SIG-M5 (cell line): Measurements from ENCODE around the gene TEDDM1.
"Not testable (repeated sequence)": the region's sequence is repeated elsewhere in the genome, so short reads cannot be mapped to it uniquely, and the experiment has no call there.

Experiments
- DNase-seq: peaks from one replicate; lab custom pipeline; 2025; lab: John Stamatoyannopoulos, UW

Gene TEDDM1

GRCh38 chr1:182381962-182382819 is 18.3 kb downstream of the TEDDM1 start:
- DNase-seq: no peak

GRCh38 chr1:182380199-182380598 is 20.3 kb downstream of the TEDDM1 start:
- no peak for DNase-seq

- not testable (repeated sequence) for DNase-seq
Observed at GRCh38 chr1:182379781-182380180, 20.7 kb downstream of the TEDDM1 start.

GRCh38 chr1:182376936-182377574 is 23.4 kb downstream of the TEDDM1 start:
- no peak for DNase-seq

GRCh38 chr1:182374101-182374834 is 26.2 kb downstream of the TEDDM1 start:
- DNase-seq: no peak

GRCh38 chr1:182370532-182370931 is 29.9 kb downstream of the TEDDM1 start:
- DNase-seq: no peak

GRCh38 chr1:182368903-182369302 is 31.6 kb downstream of the TEDDM1 start:
- DNase-seq: no peak

DNA sequence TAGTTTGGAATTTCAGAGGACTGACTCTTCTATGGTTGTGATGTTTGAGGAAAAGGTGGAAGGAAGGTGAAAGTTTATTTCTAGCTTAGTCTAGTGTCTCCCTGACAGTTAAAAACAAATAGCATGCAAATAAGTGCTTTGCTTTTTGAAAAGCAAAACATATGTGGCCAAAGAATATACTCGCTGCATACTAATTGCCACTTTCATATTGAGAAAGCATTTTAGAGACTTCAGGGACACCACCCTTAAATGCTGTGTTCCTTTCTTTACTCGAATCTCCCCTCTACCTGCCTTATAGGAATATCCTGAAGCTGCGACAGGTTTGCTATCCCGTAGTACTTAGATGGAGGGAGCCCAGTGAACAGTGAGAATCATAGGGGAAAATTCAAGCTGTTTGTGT is 32.1 kb downstream of the TEDDM1 start:
- DNase-seq: no peak

GRCh38 chr1:182367926-182368325 is 32.5 kb downstream of the TEDDM1 start:
- no peak for DNase-seq

GRCh38 chr1:182366596-182366995 is 33.9 kb downstream of the TEDDM1 start:
- no peak for DNase-seq

DNA sequence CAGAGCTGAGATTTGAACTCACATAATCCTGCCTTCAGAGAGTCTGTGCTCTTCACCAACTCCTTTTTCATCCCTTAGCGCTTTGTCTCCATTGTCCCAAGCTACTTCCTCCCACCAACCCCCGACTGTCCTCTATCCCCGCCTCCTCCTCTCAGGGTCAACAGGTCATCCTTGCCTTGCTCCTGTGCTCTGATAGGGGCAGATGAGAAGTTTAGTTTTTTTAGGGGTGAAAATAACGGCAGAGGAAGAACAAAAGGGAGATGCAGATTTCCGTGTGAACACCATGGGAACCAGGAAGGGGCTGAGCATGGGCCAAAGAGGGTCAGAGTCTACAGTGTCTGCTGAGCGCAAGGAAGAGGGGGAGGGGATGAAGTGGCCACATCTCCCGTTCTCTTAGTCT is 40.8 kb downstream of the TEDDM1 start:
- DNase-seq: no peak

DNA sequence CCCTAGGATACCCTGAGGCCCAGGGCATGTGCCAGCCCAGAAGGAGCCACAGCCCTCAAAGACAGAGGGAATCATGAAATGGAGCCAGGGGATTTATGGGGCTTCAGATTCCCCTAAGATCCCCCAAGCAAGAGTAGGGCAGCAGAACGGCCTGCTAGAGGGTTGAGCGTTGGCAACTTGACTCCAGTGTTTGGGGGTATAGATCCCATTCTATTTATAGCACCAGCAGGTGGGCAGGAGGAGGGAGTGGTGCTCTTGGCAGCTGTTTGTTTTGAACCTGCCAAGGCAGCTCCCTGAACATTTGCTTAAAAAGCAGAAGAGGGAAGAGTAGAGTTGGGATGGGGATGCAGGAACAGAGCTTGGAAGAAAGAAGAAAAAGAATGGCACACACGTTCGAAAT is 42.6 kb downstream of the TEDDM1 start:
- no peak for DNase-seq

DNA sequence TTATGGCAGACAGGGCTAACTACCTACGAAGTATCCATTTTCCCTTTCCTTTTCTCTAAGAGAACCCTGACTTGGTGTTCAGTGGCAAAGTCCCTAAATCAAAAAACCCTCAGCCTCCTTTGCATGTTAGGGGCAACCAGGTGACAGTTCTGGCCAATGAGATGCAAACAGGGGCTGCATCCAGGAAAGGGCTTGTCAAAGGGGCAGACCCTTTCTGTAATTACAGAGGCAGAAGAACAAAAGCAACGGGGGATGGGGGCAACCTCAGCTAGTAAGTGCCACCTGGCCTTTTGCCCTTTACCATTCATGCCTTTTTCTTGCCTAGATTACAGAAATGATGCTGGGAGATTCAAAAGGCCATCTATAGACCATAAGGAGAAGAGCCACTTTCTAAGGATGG is 43.3 kb downstream of the TEDDM1 start:
- no peak for DNase-seq

DNA sequence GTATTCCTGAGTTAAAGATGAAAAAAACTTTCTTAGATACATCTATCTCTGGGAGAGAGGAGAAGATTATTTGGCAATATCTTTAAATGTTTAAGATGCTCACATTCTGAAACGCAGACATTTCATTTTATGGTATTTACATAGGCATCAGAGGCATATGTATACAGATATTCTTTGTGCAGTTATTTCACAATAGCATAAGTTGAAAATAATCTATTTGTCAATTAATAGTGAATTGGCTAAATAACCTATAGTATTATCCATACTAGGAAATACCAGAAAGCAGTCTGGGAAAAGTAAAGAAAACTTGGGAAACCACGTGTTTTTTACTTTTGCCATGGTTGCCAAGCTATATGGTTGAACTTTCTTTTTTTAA is 44.8 kb downstream of the TEDDM1 start:
- no peak for DNase-seq

DNA sequence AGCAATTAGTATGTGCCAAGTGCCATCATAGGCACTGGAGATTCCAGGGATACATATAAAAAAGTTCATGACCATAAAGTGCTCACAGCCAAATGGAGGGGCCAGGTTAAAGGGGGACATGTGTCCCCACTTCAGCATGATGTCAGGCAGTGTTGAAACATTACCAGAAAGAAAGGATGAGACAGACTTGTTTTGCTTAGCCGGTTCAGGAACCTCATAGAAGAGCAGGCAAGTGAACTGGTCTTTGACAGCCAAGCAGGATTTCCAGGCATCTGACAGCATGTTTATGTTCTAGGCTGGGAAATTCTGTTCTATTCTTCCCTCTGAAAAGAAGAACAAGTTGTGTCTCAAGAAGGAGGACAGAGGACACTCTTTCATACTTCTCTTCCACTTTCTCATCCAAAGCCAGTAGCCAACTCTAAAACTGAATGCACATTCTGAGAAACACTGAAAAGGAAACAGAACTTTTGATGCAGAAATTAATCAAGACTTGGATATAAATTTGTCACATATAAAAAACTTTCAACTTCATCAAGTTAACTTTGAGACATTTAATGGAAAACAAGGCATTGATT is 48.6 kb downstream of the TEDDM1 start:
- DNase-seq: no peak

DNA sequence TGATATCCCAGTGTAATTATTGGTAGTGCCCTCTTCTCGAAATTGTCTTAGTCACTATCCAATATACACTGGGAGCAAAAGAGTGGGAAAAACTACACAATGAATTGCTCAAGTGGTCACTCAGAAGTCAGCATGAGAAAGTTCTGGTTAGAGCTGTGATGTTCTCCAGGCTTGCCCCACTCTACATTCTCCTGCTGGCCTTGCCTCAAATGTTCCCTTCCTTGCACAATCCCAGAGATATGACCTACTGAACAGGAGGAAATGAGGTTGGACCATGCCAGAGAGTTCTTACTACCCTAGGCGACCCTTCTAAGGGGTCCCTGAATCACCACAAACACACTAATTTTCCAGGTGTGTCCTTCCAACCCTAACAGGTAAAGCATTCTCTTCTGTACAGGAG is 49.6 kb downstream of the TEDDM1 start:
- no peak for DNase-seq

- no peak for DNase-seq
Observed at GRCh38 chr1:182348961-182349747, 51.3 kb downstream of the TEDDM1 start.
